ENCODE measurements around the gene VPS26A. TPM values are rescaled to one million over a fixed set of nuclear protein-coding genes. Genes with fewer than 3 reads are reported as not detected.

VPS26A gene
- total RNA-seq (10 to 100 TPM; 31.7 to 35.9 TPM), polyA plus RNA-seq (10 to 100 TPM; 34.7 to 37.4 TPM)

- no peaks in the 10 kb centered on the region for H3K36me3 ChIP-seq (ENCODE audit: insufficient read depth, low read length)
- H3K27ac Mint-ChIP-seq, result peak within 1 kb of the TSS; percentile 96 to 99 (median 98)
- intact Hi-C loops (cut with micrococcal nuclease), result loop anchor here (1.0 to 5.0 kb wide), 6 partner anchors 31 to 283 kb away; no protein-coding TSS in a partner anchor
- H3K4me1 Mint-ChIP-seq, result peaks cover 13 to 29% (median 21%) of the 10 kb centered on the region in 4 donors
- ChIA-PET CTCF (ENCODE audit: partially characterized antibody) (interaction anchor here (1.0 to 2.6 kb wide), 4 partner anchors 30 to 383 kb away, joined by 3 to 12 read pairs (median 4); no protein-coding TSS in a partner anchor), POLR2A (ENCODE audit: partially characterized antibody) (interaction anchor here (0.8 to 2.1 kb wide), 14 partner anchors 11 to 225 kb away, joined by 3 to 15 read pairs (median 4); partner anchors contain the start of genes DDX21 and SUPV3L1)
- H3K27ac ChIP-seq (ENCODE audit: low read depth, low read length), result peak within 1 kb of the TSS; percentile 96
- H3K27me3 Mint-ChIP-seq, result no peaks in the 10 kb centered on the region
- no peaks in the 10 kb centered on the region for H3K9me3 Mint-ChIP-seq
- peak within 1 kb of the TSS; percentile 47 to 81 for H3K4me3 ChIP-seq (ENCODE audit: low read length in 2 of 2)
- H3K4me1 ChIP-seq (ENCODE audit: insufficient read depth, low read length), result peaks cover 37% of the 10 kb centered on the region
- H3K9me3 ChIP-seq (ENCODE audit: control insufficient read depth in 1 of 2, low read length in 2 of 2), result no peaks in the 10 kb centered on the region
- peaks cover 0 to 14% of the 10 kb centered on the region in 2 donors for H3K36me3 Mint-ChIP-seq
- DNase-seq, result peak; percentile 98 to 100 (median 98)
- peak within 1 kb of the TSS; percentile 92 to 96 (median 94) for H3K4me3 Mint-ChIP-seq
- no peaks in the 10 kb centered on the region for H3K27me3 ChIP-seq (ENCODE audit: insufficient read depth, low read length)
Observed at GRCh38 chr10:69123747-69124562, at the start of gene VPS26A. TSS of gene VPS26A (plus strand) at chr10:69124178. CDS start at chr10:69124278, 100 bp downstream.

GRCh38 chr10:69074532-69074931, 49.4 kb upstream of the VPS26A start:
- ChIA-PET POLR2A (ENCODE audit: partially characterized antibody) (interaction anchor here (2.0 kb wide), 1 partner anchor 12 kb away, joined by 6 read pairs; no protein-coding TSS in a partner anchor), CTCF (ENCODE audit: partially characterized antibody) (no interaction called here)
- Mint-ChIP-seq H3K27ac (no peak overlapping the region), H3K9me3 (peaks cover 0 to 1% (median 0%) of the 10 kb centered on the region in 8 donors), H3K36me3 (no peaks in the 10 kb centered on the region), H3K4me3 (no peak overlapping the region), H3K4me1 (peaks cover 2 to 9% (median 9%) of the 10 kb centered on the region in 4 donors), H3K27me3 (no peaks in the 10 kb centered on the region)
- H3K27me3 ChIP-seq (ENCODE audit: insufficient read depth, low read length), result no peaks in the 10 kb centered on the region
- H3K27ac ChIP-seq (ENCODE audit: low read depth, low read length), result no peak overlapping the region
- intact Hi-C loops (cut with micrococcal nuclease), result no loop called here
- H3K4me3 ChIP-seq (ENCODE audit: low read length in 2 of 2), result no peak overlapping the region
- peaks cover 8% of the 10 kb centered on the region for H3K4me1 ChIP-seq (ENCODE audit: insufficient read depth, low read length)
- no peaks in the 10 kb centered on the region for H3K36me3 ChIP-seq (ENCODE audit: insufficient read depth, low read length)
- DNase-seq, result no peak
- H3K9me3 ChIP-seq (ENCODE audit: control insufficient read depth in 1 of 2, low read length in 2 of 2), result no peaks in the 10 kb centered on the region

GRCh38 chr10:69075431-69075830, 48.5 kb upstream of the VPS26A start:
- H3K36me3 ChIP-seq (ENCODE audit: insufficient read depth, low read length), result no peaks in the 10 kb centered on the region
- Mint-ChIP-seq H3K9me3 (peaks cover 0 to 1% (median 0%) of the 10 kb centered on the region in 8 donors), H3K4me3 (no peak overlapping the region), H3K36me3 (no peaks in the 10 kb centered on the region), H3K27me3 (no peaks in the 10 kb centered on the region), H3K27ac (no peak overlapping the region), H3K4me1 (peaks cover 2 to 9% (median 9%) of the 10 kb centered on the region in 4 donors)
- no peak for DNase-seq
- no peaks in the 10 kb centered on the region for H3K9me3 ChIP-seq (ENCODE audit: control insufficient read depth in 1 of 2, low read length in 2 of 2)
- intact Hi-C loops (cut with micrococcal nuclease), result no loop called here
- no peak overlapping the region for H3K4me3 ChIP-seq (ENCODE audit: low read length in 2 of 2)
- ChIA-PET CTCF (ENCODE audit: partially characterized antibody) (interaction anchor here (1.0 kb wide), 1 partner anchor 13 kb away, joined by 3 read pairs; the partner anchor contains the start of gene SRGN), POLR2A (ENCODE audit: partially characterized antibody) (interaction anchor here (2.0 kb wide), 1 partner anchor 13 kb away, joined by 6 read pairs; no protein-coding TSS in a partner anchor)
- no peaks in the 10 kb centered on the region for H3K27me3 ChIP-seq (ENCODE audit: insufficient read depth, low read length)
- no peak overlapping the region for H3K27ac ChIP-seq (ENCODE audit: low read depth, low read length)
- peaks cover 8% of the 10 kb centered on the region for H3K4me1 ChIP-seq (ENCODE audit: insufficient read depth, low read length)

GRCh38 chr10:69078311-69078710, 45.7 kb upstream of the VPS26A start:
- CTCF ChIA-PET (ENCODE audit: partially characterized antibody), result no interaction called here
- intact Hi-C loops (cut with micrococcal nuclease), result no loop called here

GRCh38 chr10:69080226-69080625, 43.8 kb upstream of the VPS26A start:
- intact Hi-C loops (cut with micrococcal nuclease), result no loop called here
- H3K27ac Mint-ChIP-seq, result no peak overlapping the region

More at GRCh38 chr10:69078311-69078710, 45.7 kb upstream of the VPS26A start:
- Histone ChIP-seq H3K36me3 (ENCODE audit: insufficient read depth, low read length) (no peaks in the 10 kb centered on the region), H3K4me1 (ENCODE audit: insufficient read depth, low read length) (peaks cover 2% of the 10 kb centered on the region), H3K4me3 (ENCODE audit: low read length in 2 of 2) (no peak overlapping the region), H3K27me3 (ENCODE audit: insufficient read depth, low read length) (no peaks in the 10 kb centered on the region), H3K27ac (ENCODE audit: low read depth, low read length) (no peak overlapping the region), H3K9me3 (ENCODE audit: control insufficient read depth in 1 of 2, low read length in 2 of 2) (no peaks in the 10 kb centered on the region)
- H3K27ac Mint-ChIP-seq, result peak overlapping the region in 1 of 7 donors; percentile 4
- H3K4me1 Mint-ChIP-seq, result peaks cover 2 to 3% (median 2%) of the 10 kb centered on the region in 4 donors
- no peaks in the 10 kb centered on the region for H3K9me3 Mint-ChIP-seq
- POLR2A ChIA-PET (ENCODE audit: partially characterized antibody), result no interaction called here
- H3K27me3 Mint-ChIP-seq, result no peaks in the 10 kb centered on the region
- DNase-seq, result no peak
- no peak overlapping the region for H3K4me3 Mint-ChIP-seq
- H3K36me3 Mint-ChIP-seq, result no peaks in the 10 kb centered on the region

GRCh38 chr10:69086001-69086509, 37.9 kb upstream of the VPS26A start:
- Mint-ChIP-seq H3K27ac (peak overlapping the region; percentile 89 to 97 (median 93)), H3K4me1 (peaks cover 29 to 51% (median 40%) of the 10 kb centered on the region in 4 donors), H3K4me3 (peak overlapping the region; percentile 74 to 88 (median 80)), H3K9me3 (peaks cover 0 to 2% (median 0%) of the 10 kb centered on the region in 8 donors), H3K27me3 (peaks cover 0 to 1% of the 10 kb centered on the region in 2 donors), H3K36me3 (peaks cover 0 to 28% of the 10 kb centered on the region in 2 donors)
- ChIA-PET CTCF (ENCODE audit: partially characterized antibody) (interaction anchor here (0.8 to 3.4 kb wide), 2 partner anchors 41 to 81 kb away, joined by 3 to 24 read pairs; no protein-coding TSS in a partner anchor), POLR2A (ENCODE audit: partially characterized antibody) (interaction anchor here (1.0 to 1.2 kb wide), 2 partner anchors 41 to 98 kb away, joined by 3 read pairs; partner anchors contain the start of gene KIFBP)
- peaks cover 32% of the 10 kb centered on the region for H3K4me1 ChIP-seq (ENCODE audit: insufficient read depth, low read length)
- no peaks in the 10 kb centered on the region for H3K27me3 ChIP-seq (ENCODE audit: insufficient read depth, low read length)
- DNase-seq, result no peak
- no peak overlapping the region for H3K4me3 ChIP-seq (ENCODE audit: low read length in 2 of 2)
- H3K36me3 ChIP-seq (ENCODE audit: insufficient read depth, low read length), result no peaks in the 10 kb centered on the region
- no peak overlapping the region for H3K27ac ChIP-seq (ENCODE audit: low read depth, low read length)
- intact Hi-C loops (cut with micrococcal nuclease), result loop anchor here (5.0 kb wide), 2 partner anchors 364 to 754 kb away; partner anchors contain the start of genes CCAR1, HNRNPH3 and PBLD
- no peaks in the 10 kb centered on the region for H3K9me3 ChIP-seq (ENCODE audit: control insufficient read depth in 1 of 2, low read length in 2 of 2)

More at GRCh38 chr10:69080226-69080625, 43.8 kb upstream of the VPS26A start:
- Histone ChIP-seq H3K27ac (ENCODE audit: low read depth, low read length) (no peak overlapping the region), H3K27me3 (ENCODE audit: insufficient read depth, low read length) (no peaks in the 10 kb centered on the region), H3K4me1 (ENCODE audit: insufficient read depth, low read length) (no peaks in the 10 kb centered on the region), H3K4me3 (ENCODE audit: low read length in 2 of 2) (no peak overlapping the region), H3K36me3 (ENCODE audit: insufficient read depth, low read length) (no peaks in the 10 kb centered on the region), H3K9me3 (ENCODE audit: control insufficient read depth in 1 of 2, low read length in 2 of 2) (no peaks in the 10 kb centered on the region)
- Mint-ChIP-seq H3K36me3 (no peaks in the 10 kb centered on the region), H3K27me3 (no peaks in the 10 kb centered on the region), H3K9me3 (no peaks in the 10 kb centered on the region), H3K4me1 (peaks cover 0 to 4% (median 2%) of the 10 kb centered on the region in 4 donors), H3K4me3 (no peak overlapping the region)
- CTCF ChIA-PET (ENCODE audit: partially characterized antibody), result interaction anchor here (0.7 to 1.4 kb wide), 2 partner anchors 15 to 19 kb away, joined by 3 to 4 read pairs; no protein-coding TSS in a partner anchor
- DNase-seq, result no peak
- POLR2A ChIA-PET (ENCODE audit: partially characterized antibody), result interaction anchor here (1.0 to 1.4 kb wide), 2 partner anchors 8 to 10 kb away, joined by 3 to 5 read pairs; partner anchors contain the start of gene SRGN

All from CD4-positive, alpha-beta memory T cell (primary cell).